A549 (cell line): ENCODE data around the gene RABL6. TPM values are rescaled to one million over a fixed set of nuclear protein-coding genes. Genes with fewer than 3 reads are reported as not detected.

Source experiments
- ATAC-seq, 2 experiments: fragments of 200-7000 bp in 1 of 2; fragments of >200 bp in 1 of 2; cut with Nextera tagmentation in 1 of 2; cut with Tn5 transposase in 1 of 2; 3 replicates each; pipeline versions ENCODE4 v1.8.0 to v1.9.1; 2018 to 2020; ENCODE audit warnings: mild to moderate bottlenecking in 1 of 2, moderate library complexity in 1 of 2
- CTCF ChIA-PET: fragments of 300-600 bp; sonication (Branson Sonifier 250); formaldehyde crosslinking; extraction: SDS; loops from one replicate; lab custom pipeline; 2021; ENCODE audit warnings: antibody characterized with exemption, inconsistent platforms; lab: Yijun Ruan, JAX
- POLR2A ChIA-PET: fragments of 350-600 bp; formaldehyde crosslinking; extraction: SDS; loops from one replicate; lab custom pipeline; 2021; ENCODE audit warnings: antibody characterized with exemption, inconsistent platforms; lab: Yijun Ruan, JAX
- DNase-seq, 2 experiments: peaks; one replicate each; pipeline versions ENCODE4 v3.0.0 to v3.0.0-alpha.2; 2011 to 2016; ENCODE audit warnings: low read depth in 1 of 2, low spot score in 1 of 2
- FAIRE-seq: peaks from 2 replicates; lab custom pipeline; 2011; peaks lifted over from hg19 to GRCh38; lab: Jason Lieb, UNC
- H3K27ac ChIP-seq, 2 experiments: fragments of >200 bp; sonication (Bioruptor Twin); formaldehyde crosslinking; 3 replicates each; pipeline ENCODE4 v1.5.1; 2016 to 2017
- H3K4me1 ChIP-seq: fragments of >200 bp; sonication (Bioruptor Twin); formaldehyde crosslinking; 3 replicates; pipeline ENCODE4 v1.6.1; 2016
- H3K4me2 ChIP-seq: fragments of >200 bp; sonication (Bioruptor Twin); formaldehyde crosslinking; 3 replicates; pipeline ENCODE4 v1.6.1; 2016
- H3K4me3 ChIP-seq: fragments of >200 bp; sonication (Bioruptor Twin); formaldehyde crosslinking; 3 replicates; pipeline ENCODE4 v1.5.1; 2016
- H3K9me3 ChIP-seq: fragments of >200 bp; sonication (Bioruptor Twin); formaldehyde crosslinking; 3 replicates; pipeline ENCODE4 v1.6.1; 2016
- CHD2 ChIP-seq: fragments of 150-350 bp; IDR thresholded peaks from 2 replicates; pipeline ENCODE4 v1.6.1; 2014; ENCODE audit warnings: low read length; ENCODE audit not compliant: partially characterized antibody
- ESRRA ChIP-seq: fragments of 150-350 bp; IDR thresholded peaks from 2 replicates; pipeline ENCODE4 v1.6.1; 2014; ENCODE audit warnings: mild to moderate bottlenecking, low read length, borderline replicate concordance
- FOSB ChIP-seq: fragments of 250-450 bp; sonication (Bioruptor Pico); IDR thresholded peaks from 2 replicates; pipeline ENCODE4 v1.5.0; 2020; ENCODE audit warnings: mild to moderate bottlenecking, moderate library complexity
- FOSL2 ChIP-seq, 2 experiments: fragments of 450-650 bp in 1 of 2; fragments of >200 bp in 1 of 2; sonication (Bioruptor Twin) in 1 of 2; formaldehyde crosslinking; IDR thresholded peaks; 2 replicates each; pipeline versions ENCODE4 v1.5.0 to v1.6.1; 2016 to 2020; ENCODE audit warnings: mild to moderate bottlenecking in 1 of 2, moderate library complexity in 1 of 2
- GATA3 ChIP-seq: IDR thresholded peaks from 2 replicates; pipeline ENCODE4 v1.6.1; 2012; ENCODE audit warnings: borderline replicate concordance
- HDAC2 ChIP-seq: fragments of 200-600 bp; sonication (generic); IDR thresholded peaks from 2 replicates; pipeline ENCODE4 v1.6.1; 2016
- HES2 ChIP-seq: fragments of >200 bp; sonication (Bioruptor Twin); formaldehyde crosslinking; IDR thresholded peaks from 2 replicates; pipeline ENCODE4 v1.6.1; 2016
- HEYL ChIP-seq: fragments of 250-450 bp; sonication (Bioruptor Pico); IDR thresholded peaks from 2 replicates; pipeline ENCODE4 v1.8.0; 2021; ENCODE audit warnings: mild to moderate bottlenecking, moderate library complexity
- HOXB5 ChIP-seq: fragments of 250-450 bp; sonication (Bioruptor Pico); IDR thresholded peaks from 2 replicates; pipeline ENCODE4 v1.5.0; 2020; ENCODE audit warnings: mild to moderate bottlenecking, moderate library complexity
- JUNB ChIP-seq: fragments of >200 bp; sonication (Bioruptor Twin); formaldehyde crosslinking; IDR thresholded peaks from 2 replicates; pipeline ENCODE4 v1.6.1; 2016
- MAFK ChIP-seq: fragments of 450-650 bp; IDR thresholded peaks from 2 replicates; pipeline ENCODE4 v1.6.1; 2014; ENCODE audit not compliant: partially characterized antibody
- NFE2L2 ChIP-seq: fragments of 150-350 bp; conservative IDR thresholded peaks from 2 replicates; pipeline ENCODE4 v1.6.1; 2014; ENCODE audit warnings: low read length
- NPAS2 ChIP-seq: fragments of 250-450 bp; sonication (Bioruptor Pico); IDR thresholded peaks from 2 replicates; pipeline ENCODE4 v1.8.0; 2022; ENCODE audit warnings: mild to moderate bottlenecking, moderate library complexity, borderline replicate concordance
- POLR2AphosphoS2 ChIP-seq: conservative IDR thresholded peaks from 2 replicates; pipeline ENCODE4 v1.6.1; 2012; ENCODE audit warnings: low read length, improper control_type of control experiment, inconsistent platforms
- REST ChIP-seq: fragments of 200-600 bp; sonication (generic); IDR thresholded peaks from 2 replicates; pipeline ENCODE4 v1.6.1; 2016; ENCODE audit warnings: antibody characterized with exemption, mild to moderate bottlenecking, moderate library complexity
- SREBF2 ChIP-seq: fragments of 450-650 bp; IDR thresholded peaks from 2 replicates; pipeline ENCODE4 v1.6.1; 2014; ENCODE audit warnings: mild to moderate bottlenecking, moderate library complexity
- WGBS: methylation state at CpG from one replicate; pipeline ENCODE4 v1.1.6; 2017; ENCODE audit errors: missing lambda C conversion rate; 5-methylcytosine and 5-hydroxymethylcytosine counted together
- polyA plus RNA-seq, 4 experiments: library from polyadenylated mRNA; depleted of rRNA in 3 of 4; stranded (reverse); fragments of >200 nt; fragmentation: RNase III in 1 of 4; extraction: RNeasy Plus Mini Kit Qiagen cat#74134 plus additional on column Dnase treatment in 1 of 4; gene quantifications; 2 replicates in 3 of 4; 3 replicates in 1 of 4; pipeline ENCODE4 v1.2.3, GENCODE V29; 2011 to 2017
- TF ChIP-seq, protein P1 (sequence below): fragments of 450-650 bp; IDR thresholded peaks from 2 replicates; pipeline ENCODE4 v1.6.1; 2014; ENCODE audit warnings: antibody characterized with exemption
- TF ChIP-seq, protein P2 (sequence below): fragments of 250-450 bp; sonication (Bioruptor Pico); IDR thresholded peaks from 2 replicates; pipeline ENCODE4 v1.5.0; 2020; ENCODE audit warnings: low read depth, mild to moderate bottlenecking, moderate library complexity
- TF ChIP-seq, protein P3 (sequence below): fragments of 250-450 bp; sonication (Bioruptor Pico); IDR thresholded peaks from 2 replicates; pipeline ENCODE4 v1.5.0; 2021; ENCODE audit warnings: mild to moderate bottlenecking, moderate library complexity, borderline replicate concordance

The RABL6 gene
- polyA plus RNA-seq, 2 of the 4 experiments (the other 2 are of a cell fraction) = 46.8 to 71.4 TPM

- POLR2A ChIA-PET = interaction anchor here (2.6 kb wide), 1 partner anchor 7 kb away, joined by 13 read pairs; the partner anchor contains the start of gene RABL6
These were observed 7.1 kb downstream of the RABL6 start for GRCh38 chr9:136814725-136815421.

GRCh38 chr9:136815422-136815782 is 7.7 kb downstream of the RABL6 start:
- Histone ChIP-seq H3K27ac (no peak overlapping the region), H3K4me1 (no peaks in the 10 kb centered on the region; the same call in 2 of the 3 replicates), H3K9me3 (no peaks in the 10 kb centered on the region), H3K4me3 (no peak overlapping the region), H3K4me2 (no peak overlapping the region)
- 100% methylated on average over 1 of the region's 1 CpG for WGBS
- ChIA-PET POLR2A (interaction anchor here (2.6 kb wide), 1 partner anchor 8 kb away, joined by 13 read pairs; the partner anchor contains the start of gene RABL6), CTCF (interaction anchor here (0.8 to 3.5 kb wide), 14 partner anchors 9 to 220 kb away, joined by 3 to 20 read pairs (median 4); partner anchors contain the start of gene AJM1)
- ATAC-seq = no peak
- no peak for DNase-seq
- no peak for FAIRE-seq
- TF ChIP-seq CHD2 (no peak), SREBF2 (no peak), FOSL2 (IDR thresholded peaks at IDR 0.05) (no peak), FOSL2 (CRISPR knock-in tag; IDR thresholded peaks at IDR 0.05) (no peak), MAFK (no peak), FOSB (CRISPR knock-in tag) (no peak)
- TF ChIP-seq, protein P1, sequence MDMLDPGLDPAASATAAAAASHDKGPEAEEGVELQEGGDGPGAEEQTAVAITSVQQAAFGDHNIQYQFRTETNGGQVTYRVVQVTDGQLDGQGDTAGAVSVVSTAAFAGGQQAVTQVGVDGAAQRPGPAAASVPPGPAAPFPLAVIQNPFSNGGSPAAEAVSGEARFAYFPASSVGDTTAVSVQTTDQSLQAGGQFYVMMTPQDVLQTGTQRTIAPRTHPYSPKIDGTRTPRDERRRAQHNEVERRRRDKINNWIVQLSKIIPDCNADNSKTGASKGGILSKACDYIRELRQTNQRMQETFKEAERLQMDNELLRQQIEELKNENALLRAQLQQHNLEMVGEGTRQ = no peak
- TF ChIP-seq, protein P2, sequence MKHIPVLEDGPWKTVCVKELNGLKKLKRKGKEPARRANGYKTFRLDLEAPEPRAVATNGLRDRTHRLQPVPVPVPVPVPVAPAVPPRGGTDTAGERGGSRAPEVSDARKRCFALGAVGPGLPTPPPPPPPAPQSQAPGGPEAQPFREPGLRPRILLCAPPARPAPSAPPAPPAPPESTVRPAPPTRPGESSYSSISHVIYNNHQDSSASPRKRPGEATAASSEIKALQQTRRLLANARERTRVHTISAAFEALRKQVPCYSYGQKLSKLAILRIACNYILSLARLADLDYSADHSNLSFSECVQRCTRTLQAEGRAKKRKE = no peak

More at GRCh38 chr9:136814725-136815421, 7.1 kb downstream of the RABL6 start:
- no peak for FAIRE-seq
- DNase-seq = no peak
- H3K4me2 ChIP-seq = no peak overlapping the region
- CTCF ChIA-PET = interaction anchor here (0.8 to 3.5 kb wide), 15 partner anchors 9 to 234 kb away, joined by 3 to 20 read pairs (median 4); partner anchors contain the start of gene AJM1
- H3K4me3 ChIP-seq = no peak overlapping the region
- no peak overlapping the region for H3K27ac ChIP-seq
- no peaks in the 10 kb centered on the region for H3K9me3 ChIP-seq
- no peak for ATAC-seq
- H3K4me1 ChIP-seq = peaks cover 5% of the 10 kb centered on the region; the same call in 2 of the 3 replicates
- TF ChIP-seq HDAC2 (no peak), NFE2L2 (no peak), HEYL (CRISPR knock-in tag) (no peak), HES2 (no peak), HOXB5 (no peak), FOSL2 (IDR thresholded peaks at IDR 0.05) (no peak), FOSL2 (CRISPR knock-in tag; IDR thresholded peaks at IDR 0.05) (no peak), GATA3 (no peak), CHD2 (no peak), ESRRA (no peak), POLR2AphosphoS2 (no peak), JUNB (no peak), NPAS2 (CRISPR knock-in tag) (no peak), REST (no peak)
- TF ChIP-seq, protein P1 = no peak
- TF ChIP-seq, protein P3, sequence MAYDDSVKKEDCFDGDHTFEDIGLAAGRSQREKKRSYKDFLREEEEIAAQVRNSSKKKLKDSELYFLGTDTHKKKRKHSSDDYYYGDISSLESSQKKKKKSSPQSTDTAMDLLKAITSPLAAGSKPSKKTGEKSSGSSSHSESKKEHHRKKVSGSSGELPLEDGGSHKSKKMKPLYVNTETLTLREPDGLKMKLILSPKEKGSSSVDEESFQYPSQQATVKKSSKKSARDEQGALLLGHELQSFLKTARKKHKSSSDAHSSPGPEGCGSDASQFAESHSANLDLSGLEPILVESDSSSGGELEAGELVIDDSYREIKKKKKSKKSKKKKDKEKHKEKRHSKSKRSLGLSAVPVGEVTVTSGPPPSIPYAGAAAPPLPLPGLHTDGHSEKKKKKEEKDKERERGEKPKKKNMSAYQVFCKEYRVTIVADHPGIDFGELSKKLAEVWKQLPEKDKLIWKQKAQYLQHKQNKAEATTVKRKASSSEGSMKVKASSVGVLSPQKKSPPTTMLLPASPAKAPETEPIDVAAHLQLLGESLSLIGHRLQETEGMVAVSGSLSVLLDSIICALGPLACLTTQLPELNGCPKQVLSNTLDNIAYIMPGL = no peak
- WGBS = 92% methylated on average over 13 of the region's 13 CpGs
